Neural cell (in vitro differentiated cells): ENCODE results near the gene ADORA2B.

Experiments
- EP300 ChIP-seq: fragments of 450-650 bp; conservative IDR thresholded peaks from 2 replicates; pipeline ENCODE4 v1.6.1; 2014; ENCODE audit warnings: antibody characterized with exemption, mild to moderate bottlenecking, moderate library complexity; ENCODE audit not compliant: poor library complexity, severe bottlenecking
- EZH2 ChIP-seq: fragments of 200-600, 300-800 bp; shearing (Covaris generic), sonication (generic); IDR thresholded peaks from 2 replicates; pipeline ENCODE4 v1.6.1; 2014; ENCODE audit warnings: antibody characterized with exemption, low read length, borderline replicate concordance, mild to moderate bottlenecking; ENCODE audit not compliant: insufficient read depth, poor library complexity, severe bottlenecking
- MXI1 ChIP-seq: fragments of 450-650 bp; conservative IDR thresholded peaks from 2 replicates; pipeline ENCODE4 v1.6.1; 2014; ENCODE audit warnings: antibody characterized with exemption, mild to moderate bottlenecking; ENCODE audit not compliant: poor library complexity, severe bottlenecking
- POLR2AphosphoS5 ChIP-seq: IDR thresholded peaks from 2 replicates; pipeline ENCODE4 v1.6.1; 2012
- RAD21 ChIP-seq: fragments of 450-650 bp; conservative IDR thresholded peaks from 2 replicates; pipeline ENCODE4 v1.6.1; 2014; ENCODE audit warnings: antibody characterized with exemption, mild to moderate bottlenecking, moderate library complexity
- SMC3 ChIP-seq: fragments of 450-650 bp; conservative IDR thresholded peaks from 2 replicates; pipeline ENCODE4 v1.6.1; 2014; ENCODE audit warnings: antibody characterized with exemption, mild to moderate bottlenecking, moderate library complexity; ENCODE audit not compliant: poor library complexity
- TF ChIP-seq, protein P1 (sequence below): fragments of 450-650 bp; IDR thresholded peaks from 2 replicates; pipeline ENCODE4 v1.5.1; 2014; ENCODE audit warnings: antibody characterized with exemption, mild to moderate bottlenecking, moderate library complexity; ENCODE audit not compliant: poor library complexity, severe bottlenecking
- TF ChIP-seq, protein P2 (sequence below): IDR thresholded peaks from 2 replicates; pipeline ENCODE4 v1.6.1; 2012; ENCODE audit warnings: borderline replicate concordance

DNA sequence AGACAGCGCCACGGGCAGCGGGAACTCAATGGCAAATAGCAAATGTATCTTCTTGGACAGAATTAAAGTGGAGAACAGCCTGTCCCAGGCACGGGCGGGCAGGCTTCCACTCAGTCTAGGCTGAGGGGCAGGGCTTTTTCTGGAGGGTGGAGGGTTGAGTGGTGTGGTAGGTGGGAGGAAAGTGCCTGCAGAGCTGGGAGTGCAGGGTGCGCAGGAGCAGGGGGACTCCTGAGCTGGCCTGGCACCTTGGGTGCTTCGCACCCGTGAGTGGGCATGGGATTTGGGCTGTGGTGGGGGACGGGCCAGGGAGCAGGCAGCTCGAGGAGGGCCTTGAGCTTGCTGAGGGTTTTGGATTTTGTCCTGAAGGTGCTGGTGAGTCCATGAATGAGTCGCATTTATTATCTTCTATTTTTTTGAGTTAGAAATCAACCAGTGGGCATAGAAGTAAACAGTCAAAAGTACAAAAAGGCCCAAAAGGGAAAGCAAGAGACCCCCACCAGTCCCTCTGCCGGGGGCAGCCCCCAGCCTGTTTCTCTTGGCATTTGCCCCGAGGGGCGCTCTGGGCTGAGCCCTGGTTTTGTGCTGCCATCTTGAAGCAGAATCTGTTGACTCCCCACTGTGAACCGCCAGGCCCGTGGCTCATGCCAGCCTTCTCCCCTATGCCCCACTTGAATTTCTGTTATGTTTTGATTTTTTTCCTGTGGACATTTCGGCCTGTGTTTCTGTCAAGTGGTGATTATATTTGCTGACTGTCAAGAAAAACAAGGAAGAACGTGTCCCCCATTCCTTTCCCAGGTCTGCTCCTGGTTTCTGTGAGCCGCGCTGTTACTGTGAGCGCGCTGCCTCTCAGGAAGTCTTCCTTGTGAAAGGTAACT lies 8.2 kb downstream of the ADORA2B start:
- TF ChIP-seq, protein P1, sequence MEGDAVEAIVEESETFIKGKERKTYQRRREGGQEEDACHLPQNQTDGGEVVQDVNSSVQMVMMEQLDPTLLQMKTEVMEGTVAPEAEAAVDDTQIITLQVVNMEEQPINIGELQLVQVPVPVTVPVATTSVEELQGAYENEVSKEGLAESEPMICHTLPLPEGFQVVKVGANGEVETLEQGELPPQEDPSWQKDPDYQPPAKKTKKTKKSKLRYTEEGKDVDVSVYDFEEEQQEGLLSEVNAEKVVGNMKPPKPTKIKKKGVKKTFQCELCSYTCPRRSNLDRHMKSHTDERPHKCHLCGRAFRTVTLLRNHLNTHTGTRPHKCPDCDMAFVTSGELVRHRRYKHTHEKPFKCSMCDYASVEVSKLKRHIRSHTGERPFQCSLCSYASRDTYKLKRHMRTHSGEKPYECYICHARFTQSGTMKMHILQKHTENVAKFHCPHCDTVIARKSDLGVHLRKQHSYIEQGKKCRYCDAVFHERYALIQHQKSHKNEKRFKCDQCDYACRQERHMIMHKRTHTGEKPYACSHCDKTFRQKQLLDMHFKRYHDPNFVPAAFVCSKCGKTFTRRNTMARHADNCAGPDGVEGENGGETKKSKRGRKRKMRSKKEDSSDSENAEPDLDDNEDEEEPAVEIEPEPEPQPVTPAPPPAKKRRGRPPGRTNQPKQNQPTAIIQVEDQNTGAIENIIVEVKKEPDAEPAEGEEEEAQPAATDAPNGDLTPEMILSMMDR = no peak
- TF ChIP-seq EP300 (no peak), RAD21 (no peak), EZH2 (no peak), POLR2AphosphoS5 (no peak), MXI1 (no peak), SMC3 (no peak)
- TF ChIP-seq, protein P2, sequence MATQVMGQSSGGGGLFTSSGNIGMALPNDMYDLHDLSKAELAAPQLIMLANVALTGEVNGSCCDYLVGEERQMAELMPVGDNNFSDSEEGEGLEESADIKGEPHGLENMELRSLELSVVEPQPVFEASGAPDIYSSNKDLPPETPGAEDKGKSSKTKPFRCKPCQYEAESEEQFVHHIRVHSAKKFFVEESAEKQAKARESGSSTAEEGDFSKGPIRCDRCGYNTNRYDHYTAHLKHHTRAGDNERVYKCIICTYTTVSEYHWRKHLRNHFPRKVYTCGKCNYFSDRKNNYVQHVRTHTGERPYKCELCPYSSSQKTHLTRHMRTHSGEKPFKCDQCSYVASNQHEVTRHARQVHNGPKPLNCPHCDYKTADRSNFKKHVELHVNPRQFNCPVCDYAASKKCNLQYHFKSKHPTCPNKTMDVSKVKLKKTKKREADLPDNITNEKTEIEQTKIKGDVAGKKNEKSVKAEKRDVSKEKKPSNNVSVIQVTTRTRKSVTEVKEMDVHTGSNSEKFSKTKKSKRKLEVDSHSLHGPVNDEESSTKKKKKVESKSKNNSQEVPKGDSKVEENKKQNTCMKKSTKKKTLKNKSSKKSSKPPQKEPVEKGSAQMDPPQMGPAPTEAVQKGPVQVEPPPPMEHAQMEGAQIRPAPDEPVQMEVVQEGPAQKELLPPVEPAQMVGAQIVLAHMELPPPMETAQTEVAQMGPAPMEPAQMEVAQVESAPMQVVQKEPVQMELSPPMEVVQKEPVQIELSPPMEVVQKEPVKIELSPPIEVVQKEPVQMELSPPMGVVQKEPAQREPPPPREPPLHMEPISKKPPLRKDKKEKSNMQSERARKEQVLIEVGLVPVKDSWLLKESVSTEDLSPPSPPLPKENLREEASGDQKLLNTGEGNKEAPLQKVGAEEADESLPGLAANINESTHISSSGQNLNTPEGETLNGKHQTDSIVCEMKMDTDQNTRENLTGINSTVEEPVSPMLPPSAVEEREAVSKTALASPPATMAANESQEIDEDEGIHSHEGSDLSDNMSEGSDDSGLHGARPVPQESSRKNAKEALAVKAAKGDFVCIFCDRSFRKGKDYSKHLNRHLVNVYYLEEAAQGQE = peak; percentile 38
